HCT116 (cell line): ENCODE data around the gene RXFP1. TPM values are rescaled to one million over a fixed set of nuclear protein-coding genes. Genes with fewer than 3 reads are reported as not detected.

Experiments
- ATAC-seq: fragments of 200-7000 bp; cut with Tn5 transposase; 2 replicates; pipeline ENCODE4 v1.9.1; 2020; ENCODE audit warnings: mild to moderate bottlenecking, moderate library complexity
- BruUV-seq: library from RNA; stranded (reverse); fragments of 400-500 nt; replicated peaks from 2 replicates; lab custom pipeline; 2021; lab: Mats Ljungman, UMichigan
- CTCF ChIA-PET: fragments of 300-600 bp; sonication (Branson Sonifier 250); formaldehyde crosslinking; loops from one replicate; lab custom pipeline; 2021; ENCODE audit warnings: antibody characterized with exemption; lab: Charles Lee
- POLR2A ChIA-PET: fragments of 300-600, 350-600 bp; sonication (Branson Sonifier 250); formaldehyde crosslinking; loops from one replicate; lab custom pipeline; 2021; ENCODE audit warnings: antibody characterized with exemption; lab: Charles Lee
- RAD21 ChIA-PET, 2 experiments: fragments of 300-600 bp; sonication (Branson Sonifier 250); formaldehyde crosslinking; loops; one replicate each; lab custom pipeline; 2023; ENCODE audit warnings: low total read pairs in 2 of 2; ENCODE audit not compliant: uncharacterized antibody in 2 of 2, unreplicated experiment in 2 of 2, low non-redundant PET in 1 of 2; lab: Charles Lee
- DNase-seq: peaks from one replicate; pipeline ENCODE4 v3.0.0-alpha.2; 2010; ENCODE audit warnings: low read depth, low spot score
- H2AFZ ChIP-seq: fragments of 200-600 bp; shearing (Covaris generic), sonication (generic); 2 replicates; pipeline ENCODE4 v1.6.1; 2017; ENCODE audit warnings: low read depth, mixed run types, mixed read lengths, antibody characterized with exemption, low read length; ENCODE audit not compliant: poor library complexity, severe bottlenecking
- H3K27ac ChIP-seq: 2 replicates; pipeline ENCODE4 v1.5.1; 2012; ENCODE audit warnings: low read depth, low read length
- H3K27me3 ChIP-seq: fragments of 200-600 bp; sonication (generic); 2 replicates; pipeline ENCODE4 v1.6.1; 2016; ENCODE audit warnings: mixed run types, low read length, mixed read lengths; ENCODE audit not compliant: insufficient read depth
- H3K36me3 ChIP-seq, 2 experiments: fragments of 200-500 bp in 1 of 2; fragments of 200-600 bp in 1 of 2; sonication (Bioruptor generic) in 1 of 2; sonication (generic) in 1 of 2; 2 replicates each; pipeline versions ENCODE4 v1.5.1 to v1.6.1; 2014 to 2016; ENCODE audit warnings: low read length in 2 of 2, inconsistent platforms in 1 of 2, mixed read lengths in 1 of 2, mixed run types in 1 of 2; ENCODE audit not compliant: insufficient read depth in 2 of 2, control insufficient read depth in 1 of 2
- H3K4me1 ChIP-seq, 2 experiments: fragments of 200-600 bp in 1 of 2; sonication (generic) in 1 of 2; 2 replicates each; pipeline versions ENCODE4 v1.5.1 to v1.6.1; 2012 to 2017; ENCODE audit warnings: low read length in 2 of 2, inconsistent platforms in 1 of 2, mild to moderate bottlenecking in 1 of 2, mixed read lengths in 1 of 2, mixed run types in 1 of 2, moderate library complexity in 1 of 2; ENCODE audit not compliant: insufficient read depth in 2 of 2, control insufficient read depth in 1 of 2
- H3K4me2 ChIP-seq: fragments of 200-600 bp; sonication (generic); 2 replicates; pipeline ENCODE4 v1.6.1; 2017; ENCODE audit warnings: mixed run types, low read length, mixed read lengths
- H3K4me3 ChIP-seq, 2 experiments: fragments of 200-600 bp in 1 of 2; sonication (generic) in 1 of 2; replicated peaks in 1 of 2; 2 replicates each; pipeline ENCODE4 v1.5.1; 2011 to 2016; ENCODE audit warnings: low read length in 2 of 2, control low read depth in 1 of 2, low read depth in 1 of 2, mild to moderate bottlenecking in 1 of 2, mixed read lengths in 1 of 2, mixed run types in 1 of 2
- H3K79me2 ChIP-seq: fragments of 200-600 bp; sonication (generic); 2 replicates; pipeline ENCODE4 v1.6.1; 2017; ENCODE audit warnings: mild to moderate bottlenecking, mixed run types, low read length, moderate library complexity, mixed read lengths; ENCODE audit not compliant: insufficient read depth
- H3K9ac ChIP-seq: fragments of 200-600 bp; sonication (generic); 2 replicates; pipeline ENCODE4 v1.6.1; 2016; ENCODE audit warnings: low read length, mixed read lengths
- H3K9me2 ChIP-seq: fragments of 200-600 bp; sonication (generic), shearing (Covaris generic); 2 replicates; pipeline ENCODE4 v1.6.1; 2017; ENCODE audit warnings: mixed run types, mild to moderate bottlenecking, moderate library complexity; ENCODE audit not compliant: insufficient read depth
- H3K9me3 ChIP-seq, 2 experiments: fragments of 200-500 bp in 1 of 2; fragments of 200-600 bp in 1 of 2; sonication (Bioruptor generic) in 1 of 2; sonication (generic) in 1 of 2; 2 replicates each; pipeline ENCODE4 v1.6.1; 2014 to 2017; ENCODE audit warnings: low read length in 2 of 2, mixed read lengths in 2 of 2, inconsistent platforms in 1 of 2, low read depth in 1 of 2, mild to moderate bottlenecking in 1 of 2, mixed run types in 1 of 2, moderate library complexity in 1 of 2; ENCODE audit not compliant: control insufficient read depth in 1 of 2, insufficient read depth in 1 of 2
- H4K20me1 ChIP-seq: fragments of 200-600 bp; sonication (generic), shearing (Covaris generic); 2 replicates; pipeline ENCODE4 v1.6.1; 2017; ENCODE audit warnings: mixed run types, mild to moderate bottlenecking, moderate library complexity; ENCODE audit not compliant: insufficient read depth
- CBX3 ChIP-seq: IDR thresholded peaks from 2 replicates; pipeline ENCODE4 v1.6.1; 2012; ENCODE audit warnings: low read depth
- EGR1 ChIP-seq: IDR thresholded peaks from 2 replicates; pipeline ENCODE4 v1.6.1; 2012; ENCODE audit warnings: low read depth
- ELF1 ChIP-seq: IDR thresholded peaks from 2 replicates; pipeline ENCODE4 v1.6.1; 2012; ENCODE audit warnings: low read depth, borderline replicate concordance
- EZH2phosphoT487 ChIP-seq: fragments of 200-600 bp; IDR thresholded peaks from 2 replicates; pipeline ENCODE4 v1.6.1; 2018; ENCODE audit warnings: antibody characterized with exemption, borderline replicate concordance
- JUND ChIP-seq: IDR thresholded peaks from 2 replicates; pipeline ENCODE4 v1.6.1; 2012
- REST ChIP-seq: IDR thresholded peaks from 2 replicates; pipeline ENCODE4 v1.6.1; 2012; ENCODE audit warnings: low read depth
- SP1 ChIP-seq: IDR thresholded peaks from 2 replicates; pipeline ENCODE4 v1.6.1; 2012; ENCODE audit warnings: low read depth
- SRF ChIP-seq: IDR thresholded peaks from 2 replicates; pipeline ENCODE4 v1.6.1; 2012; ENCODE audit warnings: low read depth
- ZFX ChIP-seq: fragments of 450-650 bp; IDR thresholded peaks from 2 replicates; pipeline ENCODE4 v1.6.1; 2017
- intact Hi-C: fragments of 100-400 bp; cut with micrococcal nuclease; formaldehyde crosslinking; loops from 2 replicates; pipeline ENCODE4 v1.10.0; 2022
- total RNA-seq: library from RNA; stranded (reverse); gene quantifications from one replicate; pipeline ENCODE4 v1.2.1, GENCODE V29; 2021; ENCODE audit not compliant: unreplicated experiment
- TF ChIP-seq, protein P1 (sequence below): IDR thresholded peaks from 2 replicates; pipeline ENCODE4 v1.6.1; 2012

The RXFP1 gene
- total RNA-seq, 1 experiment from 2014 or later: not detected

DNA sequence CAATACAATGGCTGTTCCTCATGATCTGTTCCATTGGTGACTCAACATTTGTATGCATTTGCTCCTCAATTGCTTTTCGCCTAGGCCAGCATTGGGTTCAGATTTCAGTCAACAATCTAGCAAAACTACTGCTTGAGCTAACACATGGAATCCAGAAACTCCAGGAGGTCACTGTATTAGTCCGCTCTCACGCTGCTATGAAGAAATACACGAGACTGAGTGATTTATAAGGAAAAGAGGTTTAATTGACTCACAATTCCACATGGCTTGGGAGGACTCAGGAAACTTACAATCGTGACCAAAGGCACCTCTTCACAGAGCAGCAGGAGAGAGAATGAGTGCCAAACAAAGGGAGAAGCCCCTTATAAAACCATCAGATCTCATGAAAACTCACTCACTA, 67.1 kb downstream of the RXFP1 start:
- no peak overlapping the region for H3K4me2 ChIP-seq
- ChIA-PET RAD21 (no interaction called here), CTCF (no interaction called here), POLR2A (no interaction called here)
- H2AFZ ChIP-seq: no peak overlapping the region
- H3K79me2 ChIP-seq: no peaks in the 10 kb centered on the region
- H3K9ac ChIP-seq: no peak overlapping the region
- no peaks in the 10 kb centered on the region for H3K9me3 ChIP-seq
- H3K27ac ChIP-seq: no peak overlapping the region
- H3K9me2 ChIP-seq: no peaks in the 10 kb centered on the region
- H4K20me1 ChIP-seq: no peaks in the 10 kb centered on the region
- ATAC-seq: no peak
- H3K4me3 ChIP-seq: no peak overlapping the region
- H3K4me1 ChIP-seq: no peaks in the 10 kb centered on the region
- no peak for DNase-seq
- H3K27me3 ChIP-seq: no peaks in the 10 kb centered on the region
- BruUV-seq: no TSS peak
- TF ChIP-seq EZH2phosphoT487: no peak
- no peak for TF ChIP-seq REST
- TF ChIP-seq CBX3: no peak
- TF ChIP-seq, protein P1, sequence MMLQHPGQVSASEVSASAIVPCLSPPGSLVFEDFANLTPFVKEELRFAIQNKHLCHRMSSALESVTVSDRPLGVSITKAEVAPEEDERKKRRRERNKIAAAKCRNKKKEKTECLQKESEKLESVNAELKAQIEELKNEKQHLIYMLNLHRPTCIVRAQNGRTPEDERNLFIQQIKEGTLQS: no peak
- TF ChIP-seq, all 23 proteins: peak for 0
- H3K36me3 ChIP-seq: no peaks in the 10 kb centered on the region
- intact Hi-C loops: no loop called here

DNA sequence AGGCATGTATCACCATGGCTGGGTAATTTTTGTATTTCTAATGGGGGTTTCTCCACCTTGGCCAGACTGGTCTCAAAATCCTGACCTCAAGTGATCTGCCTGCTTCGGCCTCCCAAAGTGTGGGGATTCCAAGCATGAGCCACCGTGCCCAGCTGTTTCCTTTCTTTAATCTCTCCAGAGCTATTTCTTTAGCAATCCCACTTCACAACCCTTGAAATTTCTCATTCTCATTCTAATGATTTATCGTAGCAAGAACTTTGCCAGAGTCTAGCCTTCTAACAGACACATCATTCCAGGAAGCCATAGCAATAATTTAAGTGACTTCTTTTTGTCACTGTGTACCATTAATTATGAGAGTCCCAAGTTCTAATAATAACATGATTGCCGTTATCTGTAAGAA, 68.6 kb downstream of the RXFP1 start:
- ChIA-PET POLR2A (no interaction called here), CTCF (no interaction called here), RAD21 (no interaction called here)
- Histone ChIP-seq H3K4me1 (no peaks in the 10 kb centered on the region), H3K36me3 (no peaks in the 10 kb centered on the region), H3K4me2 (no peak overlapping the region), H3K79me2 (no peaks in the 10 kb centered on the region), H3K9me3 (no peaks in the 10 kb centered on the region), H3K9me2 (no peaks in the 10 kb centered on the region), H2AFZ (no peak overlapping the region), H3K27ac (no peak overlapping the region), H3K4me3 (no peak overlapping the region), H3K27me3 (no peaks in the 10 kb centered on the region), H3K9ac (no peak overlapping the region), H4K20me1 (no peaks in the 10 kb centered on the region)
- DNase-seq (no peak), ATAC-seq (no peak)
- TF ChIP-seq ZFX (no peak), EGR1 (no peak), JUND (no peak), SRF (no peak), SP1 (no peak), ELF1 (no peak)
- no TSS peak for BruUV-seq
- intact Hi-C loops: no loop called here
